HepG2 (cell line): ENCODE results near the gene TFCP2L1. TPM values are rescaled to one million over a fixed set of nuclear protein-coding genes. Genes with fewer than 3 reads are reported as not detected.
"Not testable (repeated sequence)": the region's sequence is repeated elsewhere in the genome, so short reads cannot be mapped to it uniquely, and the experiment has no call there.

Experiments
- ATAC-seq: fragments of 200-7000 bp; cut with Tn5 transposase; 3 replicates; pipeline ENCODE4 v1.9.1; 2020; ENCODE audit warnings: mild to moderate bottlenecking, moderate library complexity
- BruUV-seq: library from RNA; stranded (reverse); fragments of 400-500 nt; replicated peaks from 2 replicates; lab custom pipeline; 2021; lab: Mats Ljungman, UMichigan
- CTCF ChIA-PET: fragments of 300-600 bp; formaldehyde crosslinking; extraction: SDS; loops from one replicate; lab custom pipeline; 2021; ENCODE audit warnings: low total read pairs, inconsistent platforms, low intra/inter-chr PET ratio; lab: Yijun Ruan, JAX
- POLR2A ChIA-PET: fragments of 350-600 bp; sonication (Branson Sonifier 250); formaldehyde crosslinking; loops from one replicate; lab custom pipeline; 2020; ENCODE audit warnings: antibody characterized with exemption, inconsistent platforms; lab: Yijun Ruan, JAX
- DNase-seq: peaks from one replicate; pipeline ENCODE4 v3.0.0-alpha.2; 2015; ENCODE audit warnings: low spot score
- FAIRE-seq: peaks from 3 replicates; lab custom pipeline; 2011; peaks lifted over from hg19 to GRCh38; lab: Jason Lieb, UNC
- H2AFZ ChIP-seq: one replicate; pipeline ENCODE4 v1.6.1; 2011; ENCODE audit warnings: low read length, inconsistent platforms
- H3K27ac ChIP-seq: fragments of 300-600 bp; 3 replicates; pipeline ENCODE4 v1.8.0; 2011; ENCODE audit warnings: mixed run types, mild to moderate bottlenecking, mixed read lengths, low read length, inconsistent platforms; ENCODE audit not compliant: insufficient read depth; ENCODE audit errors: extremely low read length
- H3K27me3 ChIP-seq, 2 experiments: fragments of 200-600 bp in 1 of 2; 2 replicates in 1 of 2; 3 replicates in 1 of 2; pipeline versions ENCODE4 v1.6.0 to v1.8.0; 2011; ENCODE audit warnings: low read length in 2 of 2, mild to moderate bottlenecking in 2 of 2, moderate library complexity in 2 of 2, inconsistent platforms in 1 of 2; ENCODE audit not compliant: insufficient read depth in 2 of 2, control insufficient read depth in 1 of 2
- H3K36me3 ChIP-seq, 2 experiments: fragments of 200-600 bp in 1 of 2; replicated peaks in 1 of 2; 2 replicates in 1 of 2; 3 replicates in 1 of 2; pipeline versions ENCODE4 v1.5.1 to v1.8.0; 2011; ENCODE audit warnings: low read length in 2 of 2, inconsistent platforms in 1 of 2; ENCODE audit not compliant: insufficient read depth in 2 of 2, control insufficient read depth in 1 of 2
- H3K4me1 ChIP-seq: 2 replicates; pipeline ENCODE4 v1.5.1; 2012; ENCODE audit warnings: low read length, inconsistent platforms; ENCODE audit not compliant: insufficient read depth
- H3K4me2 ChIP-seq: 2 replicates; pipeline ENCODE4 v1.6.0; 2011; ENCODE audit warnings: low read depth, low read length, inconsistent platforms
- H3K4me3 ChIP-seq, 3 experiments: fragments of 200-600 bp in 1 of 3; sonication (generic), shearing (Covaris generic) in 1 of 3; replicated peaks in 1 of 3; 2 replicates each; pipeline ENCODE4 v1.5.1; 2011 to 2016; ENCODE audit warnings: low read length in 3 of 3, inconsistent platforms in 2 of 3, low read depth in 2 of 3, mild to moderate bottlenecking in 2 of 3, control low read depth in 1 of 3, mixed read lengths in 1 of 3; ENCODE audit not compliant: insufficient read depth in 1 of 3
- H3K79me2 ChIP-seq: one replicate; pipeline ENCODE4 v1.6.1; 2011; ENCODE audit warnings: low read length, inconsistent platforms; ENCODE audit not compliant: insufficient read depth
- H3K9ac ChIP-seq: 2 replicates; pipeline ENCODE4 v1.6.0; 2011; ENCODE audit warnings: mild to moderate bottlenecking, low read depth, low read length, inconsistent platforms; ENCODE audit not compliant: insufficient read depth
- H3K9me3 ChIP-seq: 2 replicates; pipeline ENCODE4 v1.5.1; 2012; ENCODE audit warnings: mild to moderate bottlenecking, low read length
- H4K20me1 ChIP-seq: 2 replicates; pipeline ENCODE4 v1.6.0; 2011; ENCODE audit warnings: inconsistent platforms, mild to moderate bottlenecking, low read length, moderate library complexity; ENCODE audit not compliant: insufficient read depth
- E2F1 ChIP-seq: sonication (generic); formaldehyde crosslinking; IDR thresholded peaks from 2 replicates; pipeline ENCODE4 v1.5.0; 2020; ENCODE audit warnings: missing genetic modification reagents
- E2F2 ChIP-seq: sonication (generic); formaldehyde crosslinking; IDR thresholded peaks from 2 replicates; pipeline ENCODE4 v1.4.0; 2020; ENCODE audit warnings: missing genetic modification reagents, borderline replicate concordance
- FOXK1 ChIP-seq: sonication (generic); formaldehyde crosslinking; IDR thresholded peaks from 2 replicates; pipeline ENCODE4 v1.4.0; 2020; ENCODE audit warnings: low read depth, missing genetic modification reagents, borderline replicate concordance
- HNF4A ChIP-seq: sonication (generic); formaldehyde crosslinking; IDR thresholded peaks from 2 replicates; pipeline ENCODE4 v1.4.0; 2020; ENCODE audit warnings: missing genetic modification reagents
- KDM2A ChIP-seq: sonication (generic); formaldehyde crosslinking; IDR thresholded peaks from 2 replicates; pipeline ENCODE4 v1.4.0; 2020; ENCODE audit warnings: low read depth, missing genetic modification reagents, borderline replicate concordance
- NFIC ChIP-seq: IDR thresholded peaks from 2 replicates; pipeline ENCODE4 v1.6.1; 2012; ENCODE audit warnings: mild to moderate bottlenecking, low read length, inconsistent platforms
- SALL1 ChIP-seq: sonication (generic); formaldehyde crosslinking; IDR thresholded peaks from 2 replicates; pipeline ENCODE4 v1.8.0; 2022; ENCODE audit warnings: mild to moderate bottlenecking, missing genetic modification reagents
- SMC3 ChIP-seq: IDR thresholded peaks from 2 replicates; pipeline ENCODE4 v1.6.1; 2011; ENCODE audit warnings: low read length, improper control_type of control experiment
- STAG1 ChIP-seq: sonication (generic); formaldehyde crosslinking; IDR thresholded peaks from 2 replicates; pipeline ENCODE4 v1.4.0; 2020; ENCODE audit warnings: missing genetic modification reagents
- ZFP41 ChIP-seq: sonication (generic); formaldehyde crosslinking; IDR thresholded peaks from 2 replicates; pipeline ENCODE4 v1.4.0; 2020; ENCODE audit warnings: mild to moderate bottlenecking, missing genetic modification reagents, borderline replicate concordance
- ZMYM4 ChIP-seq: sonication (generic); formaldehyde crosslinking; IDR thresholded peaks from 2 replicates; pipeline ENCODE4 v1.8.1; 2023; ENCODE audit warnings: mild to moderate bottlenecking, missing genetic modification reagents
- ZNF512 ChIP-seq: sonication (generic); formaldehyde crosslinking; IDR thresholded peaks from 2 replicates; pipeline ENCODE4 v1.4.0; 2020; ENCODE audit warnings: mild to moderate bottlenecking, missing genetic modification reagents
- ZNF841 ChIP-seq: sonication (generic); formaldehyde crosslinking; IDR thresholded peaks from 2 replicates; pipeline ENCODE4 v1.8.1; 2023; ENCODE audit warnings: missing genetic modification reagents, borderline replicate concordance
- WGBS: methylation state at CpG from one replicate; pipeline ENCODE4 v1.1.6; 2017; ENCODE audit warnings: low lambda C conversion rate; 5-methylcytosine and 5-hydroxymethylcytosine counted together
- in situ Hi-C: cut with HindIII; loops from 2 replicates; pipeline ENCODE4 v1.10.0; 2017; ENCODE audit warnings: low pct_unique_long_range_greater_than_20kb; ENCODE audit not compliant: extremely low pct_ligation_motif_present
- intact Hi-C: fragments of 100-400 bp; cut with micrococcal nuclease; formaldehyde crosslinking; loops from one replicate; pipeline ENCODE4 v1.10.0; 2022; ENCODE audit not compliant: unreplicated experiment
- polyA plus RNA-seq, 8 experiments: library from polyadenylated mRNA; depleted of rRNA in 3 of 8; stranded (reverse) in 7 of 8; unstranded in 1 of 8; fragments of >200 nt; fragmentation: Illumina TruSeq in 4 of 8; extraction: Trizol in 4 of 8; gene quantifications; 2 replicates each; pipeline versions ENCODE4 v1.2.1 to v1.2.3, GENCODE V29; 2011 to 2016; ENCODE audit warnings: low read depth in 4 of 8, missing spikeins in 1 of 8, mixed read lengths in 1 of 8; ENCODE audit not compliant: insufficient read depth in 1 of 8
- total RNA-seq, 5 experiments: library from RNA; depleted of rRNA; stranded (reverse); fragments of >200 nt; fragmentation: Illumina TruSeq; extraction: Trizol; gene quantifications; 2 replicates each; pipeline ENCODE4 v1.2.3, GENCODE V29; 2016; ENCODE audit warnings: low read depth in 1 of 5

TFCP2L1 gene
- total and polyA plus RNA-seq, 2 of the 13 experiments (the other 11 are each of a cell fraction or from before 2014, with no cell fraction given) = under 0.01 TPM; not detected in 1

GRCh38 chr2:121297866-121298265 is 12.9 kb upstream of the TFCP2L1 start:
- intact Hi-C loops = not testable (repeated sequence)
- POLR2A ChIA-PET = interaction anchor here (0.6 kb wide), 1 partner anchor 288 kb away, joined by 3 read pairs; no protein-coding TSS in a partner anchor

GRCh38 chr2:121297217-121297830 is 12.3 kb upstream of the TFCP2L1 start:
- FAIRE-seq (peak; percentile 96), ATAC-seq (peak; percentile 97), DNase-seq (peak; percentile 41)
- H3K27me3 ChIP-seq = peaks cover 0 to 24% of the 10 kb centered on the region in 2 experiments; a peak in 2 of 5 replicates
- no peak overlapping the region for H3K27ac ChIP-seq
- no peak overlapping the region for H3K9ac ChIP-seq
- H3K79me2 ChIP-seq = no peaks in the 10 kb centered on the region
- intact Hi-C loops (no loop called here), in situ Hi-C loops (no loop called here)
- peak overlapping the region; percentile 9; the same call in 1 of the 2 replicates for H3K4me2 ChIP-seq
- ChIA-PET CTCF (interaction anchor here (1.3 kb wide), 1 partner anchor 58 kb away, joined by 3 read pairs; no protein-coding TSS in a partner anchor), POLR2A (no interaction called here)
- H4K20me1 ChIP-seq = no peaks in the 10 kb centered on the region
- no peaks in the 10 kb centered on the region for H3K4me1 ChIP-seq
- H3K9me3 ChIP-seq = no peaks in the 10 kb centered on the region
- 6% methylated on average over 5 of the region's 9 CpGs for WGBS
- BruUV-seq = no TSS peak
- H3K4me3 ChIP-seq = no peak overlapping the region
- H3K36me3 ChIP-seq = no peaks in the 10 kb centered on the region
- H2AFZ ChIP-seq = no peak overlapping the region
- TF ChIP-seq SALL1 (CRISPR knock-in tag) (0 out of 2 replicates have a peak, but pooled peaks have one; percentile 17), STAG1 (CRISPR knock-in tag) (peak; percentile 67), NFIC (no peak), ZNF512 (CRISPR knock-in tag) (no peak), E2F1 (CRISPR knock-in tag) (no peak), ZMYM4 (CRISPR knock-in tag) (0 out of 2 replicates have a peak, but pooled peaks have one; percentile 13), KDM2A (CRISPR knock-in tag) (0 out of 2 replicates have a peak, but pooled peaks have one; percentile 26), E2F2 (CRISPR knock-in tag) (no peak), ZFP41 (no peak), FOXK1 (CRISPR knock-in tag) (no peak), HNF4A (CRISPR knock-in tag) (peak; percentile 32; the same call in 1 of the 2 replicates), ZNF841 (CRISPR knock-in tag) (no peak), SMC3 (peak; percentile 36; the same call in 1 of the 2 replicates)

More at GRCh38 chr2:121297866-121298265, 12.9 kb upstream of the TFCP2L1 start:
- not testable (repeated sequence) for H3K79me2 ChIP-seq, H3K36me3 ChIP-seq, H4K20me1 ChIP-seq, FAIRE-seq, H3K9ac ChIP-seq, DNase-seq
- peaks cover 0 to 24% of the 10 kb centered on the region in 2 experiments; a peak in 2 of 5 replicates for H3K27me3 ChIP-seq
- CTCF ChIA-PET = interaction anchor here (1.3 kb wide), 1 partner anchor 58 kb away, joined by 3 read pairs; no protein-coding TSS in a partner anchor
- 43% methylated on average over 5 of the region's 5 CpGs for WGBS
- 0 out of 2 replicates have a peak, but pooled peaks have one; percentile 8 for TF ChIP-seq ZMYM4 (CRISPR knock-in tag)
- TF ChIP-seq, all 625 proteins: peak for 1; not testable (repeated sequence) for 624
- ATAC-seq, H3K4me1 ChIP-seq, BruUV-seq, in situ Hi-C loops, H2AFZ ChIP-seq, H3K4me3 ChIP-seq, H3K4me2 ChIP-seq, H3K27ac ChIP-seq, H3K9me3 ChIP-seq: not testable (repeated sequence)
